Activated naive CD8-positive, alpha-beta T cell treated with anti-CD3 and anti-CD28 coated beads, Interleukin-2, amount 10 ng/mL, durations not matched to agents 7 days and 5 days (primary cell): Measurements from ENCODE around the gene SPOCD1. TPM values are rescaled to one million over a fixed set of nuclear protein-coding genes. Genes with fewer than 3 reads are reported as not detected.

Experiments used
- ATAC-seq: fragments of 150-1000 bp; cut with Tn5 transposase; one replicate; pipeline ENCODE4 v1.10.0; 2021; ENCODE audit warnings: low read depth, moderate library complexity
- POLR2A ChIA-PET: fragments of 350-600 bp; sonication (Branson Sonifier 250); formaldehyde crosslinking; loops from one replicate; lab custom pipeline; 2021; ENCODE audit warnings: antibody characterized with exemption; lab: Charles Lee
- DNase-seq: peaks from one replicate; pipeline ENCODE4 v3.0.0; 2021
- H3K27ac Mint-ChIP-seq: one replicate; pipeline ENCODE4 v1.8.0; 2022; ENCODE audit warnings: mild to moderate bottlenecking, mixed read lengths
- H3K27me3 Mint-ChIP-seq: one replicate; pipeline ENCODE4 v1.8.0; 2022; ENCODE audit warnings: mild to moderate bottlenecking, moderate library complexity, mixed read lengths
- H3K36me3 Mint-ChIP-seq: one replicate; pipeline ENCODE4 v1.8.0; 2021; ENCODE audit warnings: mild to moderate bottlenecking, mixed read lengths
- H3K4me1 Mint-ChIP-seq: one replicate; pipeline ENCODE4 v1.8.0; 2021; ENCODE audit warnings: mixed read lengths
- H3K4me3 Mint-ChIP-seq: one replicate; pipeline ENCODE4 v1.8.0; 2022; ENCODE audit warnings: mild to moderate bottlenecking, moderate library complexity, mixed read lengths
- H3K9me3 Mint-ChIP-seq: one replicate; pipeline ENCODE4 v1.8.0; 2021; ENCODE audit warnings: mixed read lengths
- total RNA-seq, 2 experiments: library from RNA; stranded (reverse); gene quantifications; one replicate each; pipeline ENCODE4 v1.2.3, GENCODE V29; 2021

The SPOCD1 gene
- total RNA-seq, 2 experiments from 2014 or later: 0.34 to 0.36 TPM

- DNase-seq: no peak
These were observed 20.6 kb downstream of the SPOCD1 start for GRCh38 chr1:31795096-31795675.

GRCh38 chr1:31793586-31794285, 22.1 kb downstream of the SPOCD1 start:
- Mint-ChIP-seq H3K36me3 (no peaks in the 10 kb centered on the region), H3K27me3 (peaks cover 10% of the 10 kb centered on the region), H3K4me1 (peaks cover 7% of the 10 kb centered on the region), H3K27ac (no peak overlapping the region), H3K4me3 (no peak overlapping the region), H3K9me3 (no peaks in the 10 kb centered on the region)
- POLR2A ChIA-PET: interaction anchor here (0.6 kb wide), 1 partner anchor 265 kb away, joined by 4 read pairs; no protein-coding TSS in a partner anchor
- ATAC-seq: no peak
- peak; percentile 14 for DNase-seq

More at GRCh38 chr1:31795096-31795675, 20.6 kb downstream of the SPOCD1 start:
- ATAC-seq: no peak
- Mint-ChIP-seq H3K27ac (no peak overlapping the region), H3K36me3 (no peaks in the 10 kb centered on the region), H3K4me1 (peaks cover under 1% of the 10 kb centered on the region), H3K4me3 (no peak overlapping the region), H3K27me3 (peaks cover 10% of the 10 kb centered on the region), H3K9me3 (no peaks in the 10 kb centered on the region)
- POLR2A ChIA-PET: no interaction called here

GRCh38 chr1:31793086-31793485, 22.7 kb downstream of the SPOCD1 start:
- Mint-ChIP-seq H3K27me3 (peaks cover 10% of the 10 kb centered on the region), H3K9me3 (no peaks in the 10 kb centered on the region), H3K27ac (no peak overlapping the region), H3K36me3 (no peaks in the 10 kb centered on the region), H3K4me1 (peaks cover 9% of the 10 kb centered on the region), H3K4me3 (no peak overlapping the region)
- DNase-seq (peak; percentile 26), ATAC-seq (no peak)
- POLR2A ChIA-PET: no interaction called here

- POLR2A ChIA-PET: no interaction called here
- peaks cover 5% of the 10 kb centered on the region for H3K27me3 Mint-ChIP-seq
- ATAC-seq: no peak
- DNase-seq: peak; percentile 19
- peak overlapping the region; percentile 49 for H3K27ac Mint-ChIP-seq
- H3K9me3 Mint-ChIP-seq: no peaks in the 10 kb centered on the region
- no peaks in the 10 kb centered on the region for H3K36me3 Mint-ChIP-seq
- H3K4me3 Mint-ChIP-seq: no peak overlapping the region
- H3K4me1 Mint-ChIP-seq: peaks cover 14% of the 10 kb centered on the region
These were observed 23.3 kb downstream of the SPOCD1 start for GRCh38 chr1:31792541-31792940.

- Mint-ChIP-seq H3K27ac (peak overlapping the region; percentile 49), H3K9me3 (no peaks in the 10 kb centered on the region), H3K4me3 (no peak overlapping the region), H3K27me3 (peaks cover 2% of the 10 kb centered on the region), H3K36me3 (no peaks in the 10 kb centered on the region), H3K4me1 (peaks cover 14% of the 10 kb centered on the region)
- DNase-seq: peak; percentile 30
- ATAC-seq: no peak
- POLR2A ChIA-PET: no interaction called here
These were observed 23.7 kb downstream of the SPOCD1 start for GRCh38 chr1:31792116-31792515.

GRCh38 chr1:31791131-31791858, 24.5 kb downstream of the SPOCD1 start:
- H3K4me1 Mint-ChIP-seq: peaks cover 14% of the 10 kb centered on the region
- no peak overlapping the region for H3K27ac Mint-ChIP-seq
- H3K9me3 Mint-ChIP-seq: no peaks in the 10 kb centered on the region
- POLR2A ChIA-PET: no interaction called here
- DNase-seq (peak; percentile 19), ATAC-seq (no peak)
- H3K27me3 Mint-ChIP-seq: peaks cover 2% of the 10 kb centered on the region
- H3K36me3 Mint-ChIP-seq: no peaks in the 10 kb centered on the region
- no peak overlapping the region for H3K4me3 Mint-ChIP-seq

- POLR2A ChIA-PET: no interaction called here
- peaks cover 14% of the 10 kb centered on the region for H3K4me1 Mint-ChIP-seq
- H3K27ac Mint-ChIP-seq: no peak overlapping the region
- ATAC-seq: no peak
- H3K36me3 Mint-ChIP-seq: no peaks in the 10 kb centered on the region
- DNase-seq: peak; percentile 30
- H3K4me3 Mint-ChIP-seq: no peak overlapping the region
- peaks cover 2% of the 10 kb centered on the region for H3K27me3 Mint-ChIP-seq
- H3K9me3 Mint-ChIP-seq: no peaks in the 10 kb centered on the region
These were observed 25.2 kb downstream of the SPOCD1 start for GRCh38 chr1:31790641-31791091.

- H3K9me3 Mint-ChIP-seq: no peaks in the 10 kb centered on the region
- ATAC-seq (no peak), DNase-seq (peak; percentile 19)
- H3K4me1 Mint-ChIP-seq: peaks cover 14% of the 10 kb centered on the region
- peak overlapping the region; percentile 33 for H3K4me3 Mint-ChIP-seq
- H3K36me3 Mint-ChIP-seq: no peaks in the 10 kb centered on the region
- POLR2A ChIA-PET: interaction anchor here (1.1 kb wide), 1 partner anchor 10 kb away, joined by 4 read pairs; no protein-coding TSS in a partner anchor
- no peaks in the 10 kb centered on the region for H3K27me3 Mint-ChIP-seq
- no peak overlapping the region for H3K27ac Mint-ChIP-seq
These were observed 25.7 kb downstream of the SPOCD1 start for GRCh38 chr1:31790140-31790539.

- POLR2A ChIA-PET: interaction anchor here (0.6 to 1.6 kb wide), 11 partner anchors 10 to 547 kb away, joined by 3 to 6 read pairs (median 4); partner anchors contain the start of genes MARCKSL1 and PEF1
- Mint-ChIP-seq H3K4me1 (peaks cover 14% of the 10 kb centered on the region), H3K27me3 (no peaks in the 10 kb centered on the region), H3K4me3 (peak overlapping the region; percentile 86), H3K27ac (peak overlapping the region; percentile 40), H3K9me3 (no peaks in the 10 kb centered on the region), H3K36me3 (no peaks in the 10 kb centered on the region)
- DNase-seq: peak; percentile 99
- peak; percentile 75 for ATAC-seq
These were observed 26.4 kb downstream of the SPOCD1 start for GRCh38 chr1:31789259-31790065.

GRCh38 chr1:31788825-31789256, 27.0 kb downstream of the SPOCD1 start:
- peak; percentile 48 for ATAC-seq
- no peaks in the 10 kb centered on the region for H3K27me3 Mint-ChIP-seq
- peak overlapping the region; percentile 86 for H3K4me3 Mint-ChIP-seq
- peak overlapping the region; percentile 20 for H3K27ac Mint-ChIP-seq
- DNase-seq: no peak
- H3K36me3 Mint-ChIP-seq: no peaks in the 10 kb centered on the region
- no peaks in the 10 kb centered on the region for H3K9me3 Mint-ChIP-seq
- POLR2A ChIA-PET: interaction anchor here (0.8 to 1.6 kb wide), 11 partner anchors 9 to 547 kb away, joined by 3 to 6 read pairs (median 4); partner anchors contain the start of genes MARCKSL1 and PEF1
- H3K4me1 Mint-ChIP-seq: peaks cover 14% of the 10 kb centered on the region

GRCh38 chr1:31788138-31788824, 27.5 kb downstream of the SPOCD1 start:
- DNase-seq (peak; percentile 94), ATAC-seq (peak; percentile 65)
- H3K27me3 Mint-ChIP-seq: no peaks in the 10 kb centered on the region
- POLR2A ChIA-PET: interaction anchor here (0.8 to 1.6 kb wide), 9 partner anchors 12 to 548 kb away, joined by 3 to 6 read pairs (median 3); partner anchors contain the start of genes MARCKSL1 and PEF1
- peaks cover 14% of the 10 kb centered on the region for H3K4me1 Mint-ChIP-seq
- H3K36me3 Mint-ChIP-seq: no peaks in the 10 kb centered on the region
- no peaks in the 10 kb centered on the region for H3K9me3 Mint-ChIP-seq
- peak overlapping the region; percentile 86 for H3K4me3 Mint-ChIP-seq
- peak overlapping the region; percentile 88 for H3K27ac Mint-ChIP-seq

GRCh38 chr1:31787786-31788137, 28.1 kb downstream of the SPOCD1 start:
- H3K9me3 Mint-ChIP-seq: no peaks in the 10 kb centered on the region
- ATAC-seq: no peak
- peak overlapping the region; percentile 88 for H3K27ac Mint-ChIP-seq
- POLR2A ChIA-PET: interaction anchor here (1.0 kb wide), 1 partner anchor 27 kb away, joined by 3 read pairs; no protein-coding TSS in a partner anchor
- no peaks in the 10 kb centered on the region for H3K36me3 Mint-ChIP-seq
- H3K27me3 Mint-ChIP-seq: no peaks in the 10 kb centered on the region
- peak overlapping the region; percentile 86 for H3K4me3 Mint-ChIP-seq
- no peak for DNase-seq
- H3K4me1 Mint-ChIP-seq: peaks cover 14% of the 10 kb centered on the region
